NCI-H128 (cell line): ENCODE data around the gene RTN4.

Experiments used
- DNase-seq: peaks from one replicate; lab custom pipeline; 2025; ENCODE audit not compliant: unreplicated experiment; lab: John Stamatoyannopoulos, UW

RTN4 gene

GRCh38 chr2:55043841-55044240 lies 6.4 kb downstream of the RTN4 start:
- no peak for DNase-seq

- no peak for DNase-seq
Observed at GRCh38 chr2:55038428-55038827, 11.8 kb downstream of the RTN4 start.

- no peak for DNase-seq
Observed at GRCh38 chr2:55035716-55036115, 14.5 kb downstream of the RTN4 start.

GRCh38 chr2:55033921-55034320 lies 16.3 kb downstream of the RTN4 start:
- no peak for DNase-seq

- DNase-seq: no peak
Observed at GRCh38 chr2:55033076-55033742, 17.0 kb downstream of the RTN4 start.

GRCh38 chr2:55031505-55031904 lies 18.7 kb downstream of the RTN4 start:
- DNase-seq: no peak

- DNase-seq: no peak
Observed at GRCh38 chr2:55030766-55031165, 19.5 kb downstream of the RTN4 start.

- no peak for DNase-seq
Observed at GRCh38 chr2:55029098-55029497, 21.2 kb downstream of the RTN4 start.

GRCh38 chr2:55027226-55027625 lies 23.0 kb downstream of the RTN4 start:
- DNase-seq: no peak

- no peak for DNase-seq
Observed at GRCh38 chr2:55026202-55026601, 24.0 kb downstream of the RTN4 start.

- DNase-seq: no peak
Observed at GRCh38 chr2:55025627-55026026, 24.6 kb downstream of the RTN4 start.

GRCh38 chr2:55025082-55025481 lies 25.2 kb downstream of the RTN4 start:
- DNase-seq: no peak

- no peak for DNase-seq
Observed at GRCh38 chr2:55022476-55022875, 27.8 kb downstream of the RTN4 start.

GRCh38 chr2:55019526-55020258 lies 30.6 kb downstream of the RTN4 start:
- DNase-seq: no peak

- DNase-seq: no peak
Observed at GRCh38 chr2:55018619-55019018, 31.6 kb downstream of the RTN4 start.

- DNase-seq: no peak
Observed at GRCh38 chr2:55017880-55018279, 32.4 kb downstream of the RTN4 start.

- DNase-seq: no peak
Observed at GRCh38 chr2:55017428-55017827, 32.8 kb downstream of the RTN4 start.

- no peak for DNase-seq
Observed at GRCh38 chr2:55014962-55015939, 35.0 kb downstream of the RTN4 start.

- DNase-seq: no peak
Observed at GRCh38 chr2:55013936-55014335, 36.3 kb downstream of the RTN4 start.

GRCh38 chr2:55012672-55013484 lies 37.4 kb downstream of the RTN4 start:
- no peak for DNase-seq
